Esophagus muscularis mucosa (tissue), 4 donors: ENCODE measurements around the gene BRCA2. TPM values are rescaled to one million over a fixed set of nuclear protein-coding genes. Genes with fewer than 3 reads are reported as not detected.

Source experiments
- DNase-seq: peaks from one replicate; pipeline ENCODE4 v3.0.0-alpha.2; 2017; ENCODE audit errors: extremely low spot score
- H3K27ac ChIP-seq, 4 donors: fragments of 200-600 bp; sonication (generic); replicated peaks in 1 of 4; 1 replicate in 3 of 4; 2 replicates in 1 of 4; pipeline ENCODE4 v1.5.1; 2016 to 2019; ENCODE audit warnings: mild to moderate bottlenecking in 1 of 4
- H3K27me3 ChIP-seq, 4 donors: fragments of 200-600 bp; sonication (generic); one replicate each; pipeline versions ENCODE4 v1.5.1 to v1.6.0; 2016 to 2019
- H3K36me3 ChIP-seq, 4 donors: fragments of 200-600 bp; sonication (generic); one replicate each; pipeline ENCODE4 v1.5.1; 2016 to 2019
- H3K4me1 ChIP-seq, 4 donors: fragments of 200-600 bp; sonication (generic); one replicate each; pipeline ENCODE4 v1.5.1; 2016 to 2019
- H3K4me3 ChIP-seq, 4 donors: fragments of 200-600 bp; sonication (generic); 1 replicate in 2 of 4; 2 replicates in 2 of 4; pipeline ENCODE4 v1.5.1; 2016 to 2019; ENCODE audit warnings: mild to moderate bottlenecking in 4 of 4, moderate library complexity in 1 of 4
- H3K9me3 ChIP-seq, 4 donors: fragments of 200-600 bp; sonication (generic); 1 replicate in 3 of 4; 2 replicates in 1 of 4; pipeline ENCODE4 v1.5.1; 2016 to 2019
- EP300 ChIP-seq: sonication (generic); formaldehyde crosslinking; IDR thresholded peaks from one replicate; pipeline ENCODE4 v1.6.1; 2017; ENCODE audit warnings: antibody characterized with exemption
- POLR2A ChIP-seq: fragments of 450-650 bp; IDR thresholded peaks from one replicate; pipeline ENCODE4 v1.6.1; 2017; ENCODE audit warnings: antibody characterized with exemption, moderate library complexity, mild to moderate bottlenecking, low read depth
- POLR2AphosphoS5 ChIP-seq, 2 donors: sonication (generic); formaldehyde crosslinking; IDR thresholded peaks; one replicate each; pipeline ENCODE4 v1.6.1; 2017; ENCODE audit warnings: antibody characterized with exemption in 2 of 2
- WGBS: methylation state at CpG from one replicate; pipeline ENCODE4 v1.1.5; 2018; 5-methylcytosine and 5-hydroxymethylcytosine counted together
- intact Hi-C: fragments of 100-400 bp; cut with DNase I; formaldehyde crosslinking; loops from one replicate; pipeline ENCODE4 v1.15.1; 2023
- small RNA-seq, 3 donors: library from RNA; depleted of rRNA; stranded (forward); fragments of <200 nt; gene quantifications; one replicate each; pipeline ENCODE3, GENCODE V24; 2016
- total RNA-seq, 4 donors: library from RNA; depleted of rRNA; stranded (reverse); fragments of >200 nt; gene quantifications; one replicate each; pipeline versions ENCODE4 v1.1.0 to v1.2.1, GENCODE V29; 2016
- TF ChIP-seq, protein P1 (sequence below), 3 experiments: fragments of 200-600 bp in 2 of 3; fragments of 450-650 bp in 1 of 3; sonication (generic) in 2 of 3; IDR thresholded peaks; one replicate each; pipeline ENCODE4 v1.5.1; 2017 to 2019; ENCODE audit warnings: antibody characterized with exemption in 3 of 3, mild to moderate bottlenecking in 2 of 3, moderate library complexity in 1 of 3

The BRCA2 gene
- total RNA-seq, 4 donors from 2014 or later, result 0.32 to 0.83 (median 0.38) TPM

DNA sequence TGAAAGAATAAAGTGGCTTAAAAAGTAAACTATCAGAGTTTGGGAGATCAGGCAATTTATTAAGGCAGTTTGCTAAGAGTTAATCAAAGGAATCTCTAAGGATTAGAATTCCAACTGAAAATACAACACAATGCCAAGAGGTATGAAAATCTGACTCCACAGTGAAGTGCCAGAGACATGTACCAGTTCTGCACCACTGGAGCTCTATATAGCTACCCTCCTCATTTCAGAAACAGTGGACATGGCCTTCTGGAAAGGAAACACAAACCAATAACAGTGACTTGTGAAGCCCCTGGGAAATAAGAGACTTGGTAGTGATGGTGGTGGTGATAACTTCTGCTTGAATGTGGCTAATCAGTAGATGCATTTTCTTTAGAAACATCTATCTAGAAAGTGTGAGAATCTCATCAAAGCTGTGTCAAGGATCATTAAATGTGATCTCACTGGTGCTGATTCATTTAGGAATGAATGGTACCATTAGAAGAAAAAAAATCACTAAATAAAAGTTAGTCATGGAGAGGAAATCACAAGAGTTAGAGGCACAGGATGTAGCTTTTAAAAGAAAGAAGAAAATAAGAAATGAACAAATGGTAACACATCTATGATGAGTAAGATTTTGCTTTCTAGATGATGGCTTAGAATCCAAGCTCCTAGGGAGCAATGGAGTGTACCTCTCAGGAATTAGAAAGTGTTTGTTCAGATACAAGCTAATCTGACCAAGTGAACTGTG, 132.8 kb downstream of the BRCA2 start:
- no peak overlapping the region for H3K4me3 ChIP-seq
- no peaks in the 10 kb centered on the region for H3K27me3 ChIP-seq
- peaks cover 0 to 8% (median 6%) of the 10 kb centered on the region in 4 donors for H3K9me3 ChIP-seq
- H3K4me1 ChIP-seq, result no peaks in the 10 kb centered on the region
- no peak for DNase-seq
- TF ChIP-seq EP300 (no peak), POLR2AphosphoS5 (IDR thresholded peaks at IDR 0.05) (no peak), POLR2A (no peak)
- intact Hi-C loops, result no loop called here
- H3K27ac ChIP-seq, result no peak overlapping the region
- peaks cover 0 to 11% (median 6%) of the 10 kb centered on the region in 4 donors for H3K36me3 ChIP-seq

DNA sequence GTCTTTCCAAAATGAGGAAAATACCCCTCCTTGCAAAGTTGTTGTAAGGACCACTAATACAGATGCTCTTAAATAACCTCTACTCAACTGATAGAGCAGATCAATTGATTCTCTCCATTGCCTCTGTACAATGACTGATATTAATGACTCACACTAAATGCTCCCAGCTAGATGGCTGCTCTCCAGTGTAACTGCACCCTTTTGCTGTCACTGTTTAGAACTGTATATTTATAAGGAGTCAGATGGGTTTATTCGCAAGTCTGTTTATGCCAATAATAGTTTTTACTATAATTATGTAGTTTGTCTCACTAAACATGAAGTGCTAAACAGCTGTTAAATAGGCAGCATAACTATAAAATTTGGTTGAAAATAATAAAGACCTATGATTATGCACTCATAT, 133.7 kb downstream of the BRCA2 start:
- H3K27ac ChIP-seq, result no peak overlapping the region
- WGBS, result 89% methylated on average over 1 of the region's 1 CpG
- intact Hi-C loops, result no loop called here
- H3K9me3 ChIP-seq, result peaks cover 0 to 8% (median 6%) of the 10 kb centered on the region in 4 donors
- no peak for DNase-seq
- no peaks in the 10 kb centered on the region for H3K4me1 ChIP-seq
- TF ChIP-seq POLR2AphosphoS5 (IDR thresholded peaks at IDR 0.05), result no peak
- TF ChIP-seq, protein P1, sequence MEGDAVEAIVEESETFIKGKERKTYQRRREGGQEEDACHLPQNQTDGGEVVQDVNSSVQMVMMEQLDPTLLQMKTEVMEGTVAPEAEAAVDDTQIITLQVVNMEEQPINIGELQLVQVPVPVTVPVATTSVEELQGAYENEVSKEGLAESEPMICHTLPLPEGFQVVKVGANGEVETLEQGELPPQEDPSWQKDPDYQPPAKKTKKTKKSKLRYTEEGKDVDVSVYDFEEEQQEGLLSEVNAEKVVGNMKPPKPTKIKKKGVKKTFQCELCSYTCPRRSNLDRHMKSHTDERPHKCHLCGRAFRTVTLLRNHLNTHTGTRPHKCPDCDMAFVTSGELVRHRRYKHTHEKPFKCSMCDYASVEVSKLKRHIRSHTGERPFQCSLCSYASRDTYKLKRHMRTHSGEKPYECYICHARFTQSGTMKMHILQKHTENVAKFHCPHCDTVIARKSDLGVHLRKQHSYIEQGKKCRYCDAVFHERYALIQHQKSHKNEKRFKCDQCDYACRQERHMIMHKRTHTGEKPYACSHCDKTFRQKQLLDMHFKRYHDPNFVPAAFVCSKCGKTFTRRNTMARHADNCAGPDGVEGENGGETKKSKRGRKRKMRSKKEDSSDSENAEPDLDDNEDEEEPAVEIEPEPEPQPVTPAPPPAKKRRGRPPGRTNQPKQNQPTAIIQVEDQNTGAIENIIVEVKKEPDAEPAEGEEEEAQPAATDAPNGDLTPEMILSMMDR (IDR thresholded peaks at IDR 0.05), result no peak
- TF ChIP-seq EP300, result no peak
- no peak for TF ChIP-seq POLR2A
- no peak overlapping the region for H3K4me3 ChIP-seq
- no peaks in the 10 kb centered on the region for H3K27me3 ChIP-seq
- H3K36me3 ChIP-seq, result peaks cover 0 to 19% (median 6%) of the 10 kb centered on the region in 4 donors

Small RNAs within 50 kb of the gene (small RNA-seq; reads per million reads assigned to genes)
- gene RF00190, result 0 reads per million in 3 donors

Other genes starting within 250 kb of the BRCA2 start
- not detected for gene ZAR1L, start 145 bp upstream of the BRCA2 start, total RNA-seq
- gene N4BP2L1, start 112.6 kb downstream of the BRCA2 start, total RNA-seq, result 10 to 100 TPM in 3 of 4 donors, 1 to 10 TPM in 1; 9.0 to 19.6 (median 11.6) TPM
- 100 to 1,000 TPM in 3 of 4 donors, 10 to 100 TPM in 1; 81.2 to 198 (median 106) TPM for gene N4BP2L2, start 223.3 kb downstream of the BRCA2 start, total RNA-seq